Central memory CD4-positive, alpha-beta T cell (primary cell): Measurements from ENCODE around the gene COMMD2.

Source experiments
- DNase-seq: peaks from one replicate; pipeline ENCODE4 v3.0.0; 2022

Gene COMMD2

GRCh38 chr3:149763565-149764195 lies 11.4 kb upstream of the COMMD2 start:
- DNase-seq: no peak

DNA sequence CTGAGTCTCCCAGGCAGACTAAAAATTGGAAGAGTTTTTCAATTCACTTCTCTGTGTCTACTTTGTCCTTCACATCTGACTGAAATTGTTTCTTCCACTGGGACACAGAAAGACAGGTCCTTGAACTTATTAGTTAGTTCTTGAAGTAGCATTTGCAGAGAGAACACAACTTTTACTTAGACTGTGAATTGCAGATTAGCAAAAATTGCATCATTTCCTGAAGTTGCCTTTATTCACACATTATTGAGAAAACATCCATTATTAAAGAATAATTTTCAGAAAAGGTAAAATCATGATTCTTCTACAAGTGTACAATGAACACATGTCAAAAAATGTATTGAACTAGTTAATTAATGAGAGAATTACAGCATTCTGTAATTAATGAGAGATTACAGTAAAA lies 1.4 kb upstream of the COMMD2 start:
- no peak for DNase-seq

GRCh38 chr3:149752788-149753136 lies 473 bp upstream of the COMMD2 start:
- DNase-seq: no peak

GRCh38 chr3:149751551-149751950 lies 738 bp downstream of the COMMD2 start:
- no peak for DNase-seq

DNA sequence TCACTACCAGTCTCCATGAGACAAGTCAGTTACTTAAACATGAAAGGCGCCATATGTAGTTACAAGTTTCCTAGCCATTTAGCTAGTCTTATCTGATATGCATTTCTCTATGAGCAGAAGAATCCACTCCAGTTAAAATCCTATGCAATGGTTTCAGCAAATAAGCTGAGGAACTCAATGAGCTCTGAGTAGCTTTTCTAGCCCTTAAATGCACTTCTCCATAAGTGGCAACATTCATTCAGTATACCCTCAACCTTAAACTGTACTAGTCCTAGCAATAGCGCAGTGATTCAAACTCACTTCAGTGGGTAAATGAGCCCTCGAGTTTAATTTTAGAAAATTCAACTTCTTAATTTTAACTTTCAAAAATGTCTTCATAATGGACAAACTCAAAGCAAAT lies 7.7 kb downstream of the COMMD2 start:
- DNase-seq: no peak

GRCh38 chr3:149744151-149744550 lies 8.1 kb downstream of the COMMD2 start:
- DNase-seq: no peak

DNA sequence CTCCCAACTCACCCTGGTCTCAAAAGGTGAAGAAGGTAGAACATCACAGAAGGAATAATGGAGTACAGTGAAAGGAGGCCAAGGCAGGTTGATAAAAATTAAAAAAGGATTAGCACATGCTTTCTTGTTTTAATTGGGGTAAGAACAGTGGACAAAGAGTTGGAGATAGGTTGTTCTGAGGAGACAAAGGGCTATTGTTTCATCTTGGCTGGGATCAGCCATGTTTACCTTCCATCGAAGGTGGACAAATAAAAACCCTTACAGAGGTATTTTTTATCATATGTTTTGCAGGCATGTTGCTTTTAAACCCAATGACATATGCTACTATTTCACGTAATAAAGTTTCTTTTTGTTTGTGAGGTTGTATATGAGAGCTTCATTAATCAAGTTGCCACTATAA lies 12.9 kb downstream of the COMMD2 start:
- no peak for DNase-seq

DNA sequence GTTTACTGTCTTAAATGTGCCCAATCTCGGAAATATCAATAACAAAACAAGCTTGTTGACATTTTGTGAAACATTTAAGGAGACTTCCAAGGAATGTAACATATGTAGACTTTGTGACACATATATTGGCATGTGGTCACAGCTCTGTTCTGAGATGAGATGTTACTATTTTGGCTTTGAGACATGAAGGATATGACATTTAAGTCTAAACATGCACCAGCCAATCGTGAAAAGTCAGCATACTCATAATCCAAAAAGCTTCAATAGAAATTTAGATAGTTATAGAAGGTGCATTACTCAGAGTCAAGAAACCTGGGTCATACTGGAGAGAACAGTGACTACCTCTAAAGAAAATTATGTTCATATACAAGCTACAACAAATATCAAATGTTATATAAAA lies 13.4 kb downstream of the COMMD2 start:
- no peak for DNase-seq

DNA sequence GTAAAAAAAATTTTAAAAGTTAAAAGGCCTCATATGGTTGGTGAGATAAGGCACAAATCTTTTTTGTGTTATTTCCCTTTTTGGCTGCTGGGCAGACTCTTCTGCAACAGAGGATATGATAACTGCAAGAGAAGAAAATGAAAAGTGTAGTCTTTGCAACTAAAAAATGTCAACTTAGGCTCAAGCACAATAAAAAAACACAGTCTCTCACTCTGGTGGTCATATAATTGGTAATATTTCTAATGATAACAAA lies 15.4 kb downstream of the COMMD2 start:
- DNase-seq: no peak

- no peak for DNase-seq
Measured at GRCh38 chr3:149736175-149736952, 15.9 kb downstream of the COMMD2 start.

GRCh38 chr3:149732234-149732633 lies 20.1 kb downstream of the COMMD2 start:
- DNase-seq: no peak

- DNase-seq: no peak
Measured at GRCh38 chr3:149727656-149728055, 24.6 kb downstream of the COMMD2 start.

DNA sequence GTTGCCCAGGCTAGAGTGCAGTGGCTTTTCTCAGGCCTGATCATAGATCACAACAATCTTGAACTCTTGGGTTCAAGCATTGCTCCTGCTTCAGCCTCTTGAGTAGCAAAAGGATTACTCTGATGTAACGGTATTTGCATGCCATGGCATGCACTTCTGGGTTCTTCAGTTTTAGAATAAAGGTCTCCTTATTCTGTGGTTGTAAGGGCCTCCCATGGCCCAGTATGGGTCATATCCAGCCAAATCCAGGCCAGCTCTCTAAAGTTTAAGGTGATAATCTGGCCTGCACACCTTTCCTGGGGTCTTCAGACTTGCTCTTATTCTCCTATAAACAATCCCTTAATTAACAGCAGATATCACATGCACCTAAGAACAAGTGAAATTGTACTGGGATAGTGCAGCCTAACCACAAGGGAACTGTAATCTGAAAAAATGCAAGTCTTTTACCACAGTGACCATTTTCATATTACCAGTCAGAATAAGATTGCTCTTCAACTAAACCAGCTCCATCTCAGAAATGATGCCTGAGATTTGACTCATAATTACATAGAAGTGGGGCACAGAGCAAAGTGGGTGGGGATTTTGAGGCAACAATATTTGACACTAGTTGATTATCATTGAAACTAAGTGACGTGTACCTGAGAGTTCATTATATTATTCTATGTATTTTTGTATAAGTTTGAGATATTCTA lies 25.4 kb downstream of the COMMD2 start:
- no peak for DNase-seq

DNA sequence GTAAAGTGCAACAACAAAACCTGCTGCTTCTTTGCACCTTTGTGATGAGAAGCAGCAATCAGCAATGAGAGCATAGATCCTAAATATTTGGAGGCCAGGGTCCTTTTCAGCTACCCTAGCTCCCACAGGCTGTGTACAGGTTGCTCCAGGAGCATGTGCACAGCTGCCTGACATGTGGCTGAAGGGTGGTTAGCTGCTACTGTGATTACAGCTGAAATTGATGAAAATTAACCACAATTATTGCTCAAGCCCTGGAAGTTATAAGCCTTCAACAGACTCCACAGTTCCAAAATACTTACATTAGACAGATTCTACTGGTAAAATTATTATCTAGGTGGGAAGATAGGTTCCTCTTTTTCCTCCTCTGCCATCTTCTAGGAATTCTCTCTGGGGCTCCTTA lies 28.5 kb downstream of the COMMD2 start:
- no peak for DNase-seq

- DNase-seq: no peak
Measured at GRCh38 chr3:149720918-149721317, 31.4 kb downstream of the COMMD2 start.

GRCh38 chr3:149717391-149718056 lies 34.8 kb downstream of the COMMD2 start:
- DNase-seq: peak; percentile 3

- DNase-seq: no peak
Measured at GRCh38 chr3:149716984-149717383, 35.3 kb downstream of the COMMD2 start.

DNA sequence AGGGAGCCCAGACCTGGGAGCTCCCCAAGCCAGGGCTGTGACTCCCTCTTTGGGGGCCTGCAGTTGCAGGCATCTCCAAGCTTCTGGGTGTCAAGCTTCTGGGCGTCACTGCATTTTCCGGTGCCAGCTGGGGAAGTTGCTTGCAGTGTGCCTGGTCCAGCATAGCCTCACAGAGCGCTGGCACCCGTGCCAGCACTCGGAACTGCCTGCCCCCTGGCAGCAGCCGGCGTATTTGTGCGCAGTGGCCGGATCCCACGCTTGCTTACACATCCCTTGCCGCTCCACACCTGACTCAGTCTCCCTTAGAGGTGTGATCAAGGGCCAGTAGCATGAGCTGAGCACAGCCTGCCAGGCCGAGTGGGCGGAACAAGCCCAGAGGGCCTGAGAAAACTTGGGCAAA lies 37.0 kb downstream of the COMMD2 start:
- no peak for DNase-seq

- no peak for DNase-seq
Measured at GRCh38 chr3:149713730-149714654, 38.3 kb downstream of the COMMD2 start.

- no peak for DNase-seq
Measured at GRCh38 chr3:149706905-149707304, 45.4 kb downstream of the COMMD2 start.

DNA sequence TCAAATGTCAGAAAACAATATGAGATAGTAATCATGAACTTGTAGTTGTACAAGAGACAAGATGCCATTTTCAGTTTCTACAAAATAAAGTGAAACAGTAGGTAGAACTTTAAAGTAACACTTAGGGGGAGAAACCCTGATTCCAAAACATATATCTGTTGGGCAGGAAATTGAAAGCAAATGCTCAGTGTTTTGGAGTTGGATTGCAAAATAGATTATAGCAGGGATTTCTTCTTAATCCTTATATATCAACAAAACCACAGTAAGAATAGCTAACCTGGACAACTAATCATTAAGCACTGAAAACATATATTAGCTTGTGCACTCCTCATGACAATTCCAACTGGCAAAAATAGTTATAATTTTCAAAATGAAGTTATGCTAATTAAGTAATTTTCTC lies 46.9 kb downstream of the COMMD2 start:
- no peak for DNase-seq

GRCh38 chr3:149703466-149703865 lies 48.8 kb downstream of the COMMD2 start:
- DNase-seq: no peak
